Islet of Langerhans (tissue), 1 donor: ENCODE data around the gene FCRLB.
"Not testable (repeated sequence)": the region's sequence is repeated elsewhere in the genome, so short reads cannot be mapped to it uniquely, and the experiment has no call there.

ENCODE experiments used
- FAIRE-seq: peaks from one replicate; lab custom pipeline; 2011; peaks lifted over from hg19 to GRCh38; lab: Jason Lieb, UNC

Gene FCRLB

DNA sequence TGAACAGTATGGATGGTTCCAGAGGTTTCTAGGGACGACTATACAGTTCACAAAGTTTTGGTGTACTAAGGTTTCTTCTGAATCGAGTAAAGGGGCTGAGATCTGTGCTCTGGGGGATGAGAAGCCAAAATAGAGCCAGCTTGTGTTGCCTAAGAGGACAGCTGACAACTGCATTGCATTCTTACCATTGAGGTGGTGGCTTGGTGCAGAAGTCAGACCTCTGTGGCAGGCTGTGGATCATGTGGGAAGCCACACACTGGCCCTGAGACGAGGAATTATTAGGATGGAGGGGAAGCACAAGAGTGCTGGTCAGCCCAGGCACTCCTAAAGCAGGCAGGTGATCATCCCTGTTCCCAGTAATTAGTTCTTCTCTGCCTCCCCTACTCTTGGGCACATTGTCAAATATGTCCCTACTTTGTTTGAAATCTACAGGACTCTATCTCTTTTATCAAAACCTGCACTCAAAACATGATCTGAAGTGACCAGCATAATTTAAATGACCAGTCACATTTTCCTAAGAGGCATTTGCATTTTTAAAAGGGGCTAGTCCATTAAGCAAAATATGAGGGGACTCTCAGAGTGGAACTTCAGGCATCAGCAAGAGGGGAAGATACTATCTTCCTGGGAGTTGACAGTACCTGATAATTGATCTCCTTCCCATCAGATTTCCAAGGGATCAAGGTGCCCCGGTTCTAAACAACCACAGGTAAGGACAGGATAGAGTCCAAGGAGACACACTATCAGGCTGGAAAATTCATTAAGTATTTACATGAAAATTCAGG is at the start of gene FCRLB:
Gene FCRLB, plus strand, starts transcription at position 589 of the 782 bp plus-strand sequence. CDS start 1,129 bp downstream, outside the sequence.
- no peak for FAIRE-seq

- not testable (repeated sequence) for FAIRE-seq
Measured at GRCh38 chr1:161673437-161673836, 47.9 kb upstream of the FCRLB start.

GRCh38 chr1:161674447-161674846 is 46.9 kb upstream of the FCRLB start:
- not testable (repeated sequence) for FAIRE-seq

DNA sequence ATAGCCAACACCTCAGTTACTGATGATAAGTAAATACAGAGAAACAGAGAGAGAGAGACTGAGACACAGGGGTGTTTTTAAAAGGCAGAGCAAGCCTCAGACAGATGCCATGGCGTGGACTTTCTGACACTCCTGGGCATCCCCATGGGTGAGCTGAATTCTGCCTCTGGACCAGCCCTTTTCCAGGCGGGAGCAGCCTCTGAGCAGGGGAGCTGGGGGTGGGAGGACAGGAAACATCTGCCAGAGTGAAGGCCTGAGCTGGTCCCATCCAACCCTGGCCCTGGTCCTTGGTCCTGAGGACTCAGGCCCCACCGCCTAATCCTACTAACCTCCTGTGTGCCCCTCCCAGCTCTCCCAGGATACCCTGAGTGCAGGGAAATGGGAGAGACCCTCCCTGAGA is 46.4 kb upstream of the FCRLB start:
- not testable (repeated sequence) for FAIRE-seq

DNA sequence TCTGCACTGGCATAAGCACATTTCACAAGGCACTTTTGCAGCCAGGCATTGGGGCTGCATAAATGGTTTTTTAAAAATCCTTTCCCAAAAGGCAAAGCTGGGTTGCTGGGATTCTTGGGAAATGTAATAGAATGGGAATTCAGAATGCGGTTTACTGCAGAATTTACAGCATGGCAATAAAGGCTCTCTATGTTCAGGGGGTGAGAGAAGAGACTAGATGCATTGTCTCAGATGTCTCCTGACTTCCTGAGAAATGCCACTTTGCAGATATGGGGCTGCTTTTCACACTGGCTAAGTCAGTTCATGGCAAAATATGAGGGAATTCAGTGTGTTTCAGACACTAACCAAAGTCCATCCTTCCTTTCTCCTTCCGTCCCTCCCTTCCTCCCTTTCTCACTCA is 44.9 kb upstream of the FCRLB start:
- FAIRE-seq = no peak

DNA sequence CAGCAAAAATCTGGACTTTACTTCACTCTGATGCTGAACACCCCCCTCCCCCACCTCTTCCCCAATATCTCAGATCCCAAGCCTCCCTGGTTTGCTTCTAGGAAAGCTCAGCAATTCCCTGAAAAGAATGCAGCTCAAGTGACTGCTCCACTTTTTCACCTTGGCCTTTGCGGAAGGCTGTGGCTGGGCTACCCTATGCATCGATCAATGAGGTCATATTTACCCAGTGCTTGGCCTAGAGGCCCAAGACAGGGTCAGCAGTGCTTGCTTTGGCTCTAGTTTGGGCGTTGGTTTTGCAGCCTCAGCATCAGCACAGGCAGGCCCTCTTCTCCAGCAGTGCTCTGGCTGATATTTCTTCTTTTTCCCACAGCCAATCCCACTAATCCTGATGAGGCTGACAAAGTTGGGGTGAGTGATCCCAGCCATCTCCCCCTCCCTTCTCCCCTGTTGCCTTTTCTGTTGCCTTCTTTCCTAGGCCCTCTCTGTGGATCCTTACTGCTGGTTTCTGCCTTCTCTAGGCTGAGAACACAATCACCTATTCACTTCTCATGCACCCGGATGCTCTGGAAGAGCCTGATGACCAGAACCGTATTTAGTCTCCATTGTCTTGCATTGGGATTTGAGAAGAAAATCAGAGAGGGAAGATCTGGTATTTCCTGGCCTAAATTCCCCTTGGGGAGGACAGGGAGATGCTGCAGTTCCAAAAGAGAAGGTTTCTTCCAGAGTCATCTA is 44.2 kb upstream of the FCRLB start:
- no peak for FAIRE-seq

DNA sequence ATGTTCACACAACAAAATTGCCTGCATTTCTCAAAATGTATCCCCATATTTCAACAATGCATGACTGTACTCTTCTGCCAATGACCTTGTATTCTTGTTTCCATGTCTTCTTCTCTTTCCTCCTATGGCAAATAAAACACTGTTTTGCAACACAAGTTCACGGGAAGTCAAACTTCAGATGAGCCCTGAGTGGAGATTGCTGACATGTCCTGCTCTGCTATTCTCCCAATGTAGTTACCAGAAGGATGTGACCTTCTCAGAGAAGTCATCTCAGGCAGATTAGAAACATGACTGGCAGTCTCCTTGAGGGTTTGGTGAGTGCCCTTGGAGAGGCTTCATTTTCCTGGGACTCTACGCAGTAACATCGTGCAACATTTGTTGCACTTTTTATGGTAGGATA is 42.8 kb upstream of the FCRLB start:
- FAIRE-seq = no peak

DNA sequence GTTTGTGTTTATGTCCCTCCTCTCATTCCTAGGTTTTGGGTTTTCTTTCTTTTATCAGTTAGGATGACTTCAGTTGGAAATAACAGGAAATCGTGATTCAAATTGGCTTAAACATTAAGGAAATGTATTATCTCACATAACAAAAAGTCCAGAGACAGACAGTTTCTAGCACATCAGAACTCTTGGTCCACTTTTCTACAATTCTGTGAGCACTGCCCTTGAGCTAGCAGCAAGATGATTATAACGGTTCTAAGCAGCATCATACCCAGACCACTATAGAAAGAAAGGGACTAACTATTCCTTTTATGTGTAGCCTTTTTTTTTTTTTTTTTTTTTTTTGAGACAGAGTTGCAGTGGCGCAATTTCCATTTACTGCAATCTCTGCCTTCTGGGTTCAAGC is 39.5 kb upstream of the FCRLB start:
- FAIRE-seq = no peak

GRCh38 chr1:161688946-161689345 is 32.4 kb upstream of the FCRLB start:
- no peak for FAIRE-seq

GRCh38 chr1:161691846-161692245 is 29.5 kb upstream of the FCRLB start:
- FAIRE-seq = no peak

DNA sequence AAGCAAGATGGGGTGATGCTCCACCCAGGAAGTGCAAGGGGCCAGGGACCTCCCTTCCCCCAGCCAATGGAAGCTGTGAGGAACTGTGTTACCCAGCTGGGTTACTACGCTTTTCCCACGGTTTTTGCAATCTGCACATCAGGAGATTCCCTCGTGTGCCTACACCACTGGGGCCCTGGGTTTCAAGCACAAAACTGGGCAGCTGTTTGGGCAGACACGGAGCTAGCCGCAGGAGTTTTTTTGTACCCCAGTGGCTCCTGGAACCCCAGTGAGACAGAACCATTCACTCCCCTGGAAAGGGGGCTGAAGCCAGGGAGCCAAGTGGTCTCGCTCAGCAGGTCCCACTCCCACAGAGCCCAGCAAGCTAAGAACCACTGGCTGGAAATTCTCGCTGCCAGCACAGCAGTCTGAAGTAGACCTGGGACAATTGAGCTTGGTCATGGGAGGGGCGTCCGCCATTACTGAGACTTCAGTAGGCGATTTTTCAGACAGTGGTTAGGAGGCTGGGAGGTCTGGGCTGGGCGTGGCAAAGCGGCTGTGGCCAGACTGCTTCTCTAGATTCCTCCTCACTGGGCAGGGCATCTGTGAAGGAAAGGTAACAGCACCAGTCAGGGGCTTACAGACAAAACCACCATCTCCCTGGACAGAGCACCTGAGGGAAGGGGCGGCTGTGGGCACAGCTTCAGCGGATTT is 28.2 kb upstream of the FCRLB start:
- FAIRE-seq = not testable (repeated sequence)

- not testable (repeated sequence) for FAIRE-seq
Measured at GRCh38 chr1:161698302-161698701, 23.0 kb upstream of the FCRLB start.

DNA sequence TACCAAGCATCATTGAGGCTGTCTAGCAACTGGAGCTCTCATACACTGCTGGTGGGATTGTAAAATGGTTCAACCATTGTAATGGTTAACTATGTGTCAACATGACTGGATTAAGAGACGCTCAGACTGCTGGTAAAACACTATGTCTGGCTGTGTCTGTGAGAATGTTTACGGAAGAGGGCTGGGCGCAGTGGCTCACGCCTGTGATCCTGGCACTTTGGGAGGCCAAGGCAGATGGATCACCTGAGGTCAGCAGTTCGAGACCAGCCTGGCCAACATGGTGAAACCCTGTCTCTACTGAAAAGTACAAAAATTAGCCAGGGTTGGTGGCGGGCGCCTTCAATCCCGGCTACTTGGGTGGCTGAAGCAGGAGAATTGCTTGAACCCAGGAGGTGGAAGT is 19.1 kb upstream of the FCRLB start:
- FAIRE-seq = no peak

- FAIRE-seq = no peak
Measured at GRCh38 chr1:161705537-161705936, 15.8 kb upstream of the FCRLB start.

GRCh38 chr1:161706113-161706481 is 15.2 kb upstream of the FCRLB start:
- no peak for FAIRE-seq

- FAIRE-seq = no peak
Measured at GRCh38 chr1:161706482-161707347, 14.6 kb upstream of the FCRLB start, which contains the start of gene FCRLA. Gene FCRLA (plus strand): TSS chr1:161707229. CDS start chr1:161707265, 36 bp downstream.

GRCh38 chr1:161707503-161707902 is 13.8 kb upstream of the FCRLB start:
- FAIRE-seq = no peak

DNA sequence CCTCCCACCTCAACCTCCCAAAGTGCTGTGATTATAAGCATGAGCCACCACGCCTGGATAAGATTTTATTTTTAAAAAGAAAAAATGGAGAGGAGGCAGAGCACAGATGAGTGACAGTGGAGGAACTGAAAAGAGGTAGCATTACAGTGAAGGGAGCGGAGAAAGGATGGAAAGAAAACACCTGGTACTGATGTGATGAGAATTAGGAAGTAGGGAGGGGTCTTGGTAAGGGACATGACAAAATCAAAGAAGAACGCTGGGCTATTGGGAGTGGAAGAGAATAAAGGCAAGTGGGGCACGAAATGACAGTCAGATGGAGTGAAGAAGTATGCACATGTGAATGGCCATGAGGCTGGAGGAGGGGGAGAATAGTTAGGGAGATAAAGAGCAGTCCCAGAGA is 12.0 kb upstream of the FCRLB start:
- no peak for FAIRE-seq

- FAIRE-seq = no peak
Measured at GRCh38 chr1:161710560-161710959, 10.8 kb upstream of the FCRLB start.

DNA sequence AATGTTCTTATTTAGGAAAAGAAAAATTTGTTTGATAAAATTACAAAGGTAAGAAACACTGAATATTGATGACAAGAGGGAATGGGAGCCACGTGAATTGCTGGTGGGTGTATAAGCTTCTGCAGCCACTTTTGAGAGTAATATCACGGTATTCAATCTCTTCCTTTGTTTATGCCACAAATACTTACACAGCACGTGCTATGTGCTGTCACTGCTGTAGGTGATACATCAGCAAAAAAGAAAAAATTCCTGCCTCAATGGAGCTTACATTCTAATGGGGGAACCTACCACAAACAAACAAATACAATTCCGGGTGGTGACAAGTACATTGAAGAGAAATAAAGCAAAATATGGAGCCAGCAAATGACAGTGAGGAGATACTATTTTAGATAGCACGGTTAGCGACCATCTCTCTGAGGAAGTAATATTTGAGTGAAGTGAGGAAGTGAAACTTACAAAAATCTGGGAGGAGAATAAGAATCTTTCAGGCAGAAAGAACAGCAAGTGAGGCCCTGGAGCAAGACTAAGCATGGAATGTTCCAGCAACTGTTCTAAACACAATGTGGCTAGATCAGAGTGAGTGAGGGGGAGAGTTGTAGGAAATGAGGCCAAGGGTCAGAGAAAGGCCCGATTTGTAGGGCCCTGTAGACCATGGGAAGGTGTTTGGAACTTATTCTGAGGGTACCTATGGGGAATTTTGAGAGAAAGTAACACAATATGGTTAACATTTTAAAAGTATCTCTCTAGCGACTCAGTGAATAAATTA is 2.6 kb upstream of the FCRLB start:
- FAIRE-seq = no peak

GRCh38 chr1:161719325-161719611 is 2.1 kb upstream of the FCRLB start:
- FAIRE-seq = no peak
